NCI-H128 (cell line): ENCODE results near the gene PKDCC.

Experiments used
- DNase-seq: peaks from one replicate; lab custom pipeline; 2025; ENCODE audit not compliant: unreplicated experiment; lab: John Stamatoyannopoulos, UW

The PKDCC gene

GRCh38 chr2:42104621-42105020, 56.8 kb downstream of the PKDCC start:
- no peak for DNase-seq

- DNase-seq, result no peak
Measured at GRCh38 chr2:42105330-42106256, 57.8 kb downstream of the PKDCC start.

- no peak for DNase-seq
Measured at GRCh38 chr2:42106257-42106816, 58.5 kb downstream of the PKDCC start.

GRCh38 chr2:42107249-42108042, 59.6 kb downstream of the PKDCC start:
- DNase-seq, result no peak
